Adrenal gland (tissue), 5 donors: ENCODE measurements around the gene OR52A1.

Experiments
- POLR2A ChIP-seq, 2 donors: fragments of 450-650 bp; IDR thresholded peaks; one replicate each; pipeline ENCODE4 v1.6.1; 2017; ENCODE audit warnings: antibody characterized with exemption in 2 of 2, mild to moderate bottlenecking in 2 of 2, moderate library complexity in 1 of 2
- TF ChIP-seq, protein P1 (sequence below), 6 experiments: fragments of 450-650 bp in 4 of 6; fragments of 200-600 bp in 2 of 6; sonication (generic) in 1 of 6; IDR thresholded peaks; 1 replicate in 5 of 6; 2 replicates in 1 of 6; pipeline versions ENCODE4 v1.5.1 to v1.8.0; 2016 to 2021; ENCODE audit warnings: antibody characterized with exemption in 6 of 6, mild to moderate bottlenecking in 2 of 6, moderate library complexity in 1 of 6
- donor health status: DM: no; HTN: no; CAD: no.

DNA sequence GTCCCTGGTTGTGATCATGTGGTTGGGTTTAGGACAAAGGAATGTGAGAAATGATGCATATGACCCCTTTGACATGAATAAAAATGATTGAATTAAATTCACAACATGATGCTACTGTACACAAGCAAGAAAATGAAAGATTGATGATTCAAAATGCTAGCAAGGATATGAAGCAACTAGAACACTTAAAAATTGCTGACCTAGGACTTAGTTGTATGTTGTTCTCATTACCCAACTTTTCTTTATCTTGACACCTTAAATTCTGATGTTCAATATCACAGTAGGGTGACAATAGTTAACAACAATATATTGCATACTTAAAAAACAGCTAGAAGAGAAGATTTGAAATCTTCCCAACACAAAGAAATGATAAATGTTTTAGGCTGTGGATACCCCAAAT is 37.0 kb downstream of the OR52A1 start:
- TF ChIP-seq, protein P1, sequence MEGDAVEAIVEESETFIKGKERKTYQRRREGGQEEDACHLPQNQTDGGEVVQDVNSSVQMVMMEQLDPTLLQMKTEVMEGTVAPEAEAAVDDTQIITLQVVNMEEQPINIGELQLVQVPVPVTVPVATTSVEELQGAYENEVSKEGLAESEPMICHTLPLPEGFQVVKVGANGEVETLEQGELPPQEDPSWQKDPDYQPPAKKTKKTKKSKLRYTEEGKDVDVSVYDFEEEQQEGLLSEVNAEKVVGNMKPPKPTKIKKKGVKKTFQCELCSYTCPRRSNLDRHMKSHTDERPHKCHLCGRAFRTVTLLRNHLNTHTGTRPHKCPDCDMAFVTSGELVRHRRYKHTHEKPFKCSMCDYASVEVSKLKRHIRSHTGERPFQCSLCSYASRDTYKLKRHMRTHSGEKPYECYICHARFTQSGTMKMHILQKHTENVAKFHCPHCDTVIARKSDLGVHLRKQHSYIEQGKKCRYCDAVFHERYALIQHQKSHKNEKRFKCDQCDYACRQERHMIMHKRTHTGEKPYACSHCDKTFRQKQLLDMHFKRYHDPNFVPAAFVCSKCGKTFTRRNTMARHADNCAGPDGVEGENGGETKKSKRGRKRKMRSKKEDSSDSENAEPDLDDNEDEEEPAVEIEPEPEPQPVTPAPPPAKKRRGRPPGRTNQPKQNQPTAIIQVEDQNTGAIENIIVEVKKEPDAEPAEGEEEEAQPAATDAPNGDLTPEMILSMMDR (IDR thresholded peaks at IDR 0.05): no peak
- no peak for TF ChIP-seq POLR2A (IDR thresholded peaks at IDR 0.05)
